HG02571 (cell line): Measurements from ENCODE around the gene PLPP1.

Experiments
- ATAC-seq: cut with Tn5 transposase; IDR thresholded peaks from one replicate; pipeline ENCODE4 v1.9.1; 2021; ENCODE audit warnings: mild to moderate bottlenecking, moderate library complexity; ENCODE audit not compliant: unreplicated experiment

Gene PLPP1

GRCh38 chr5:55451976-55452375 is 82.8 kb downstream of the PLPP1 start:
- no peak for ATAC-seq

- no peak for ATAC-seq
Measured at GRCh38 chr5:55450050-55450765, 84.6 kb downstream of the PLPP1 start.

- ATAC-seq: no peak
Measured at GRCh38 chr5:55446640-55447351, 88.0 kb downstream of the PLPP1 start.

GRCh38 chr5:55445791-55446190 is 89.0 kb downstream of the PLPP1 start:
- no peak for ATAC-seq

GRCh38 chr5:55441954-55442353 is 92.8 kb downstream of the PLPP1 start:
- no peak for ATAC-seq

- ATAC-seq: no peak
Measured at GRCh38 chr5:55441107-55441771, 93.5 kb downstream of the PLPP1 start.

- ATAC-seq: no peak
Measured at GRCh38 chr5:55440188-55440646, 94.5 kb downstream of the PLPP1 start.

GRCh38 chr5:55438998-55439397 is 95.8 kb downstream of the PLPP1 start:
- no peak for ATAC-seq

GRCh38 chr5:55437859-55438206 is 96.9 kb downstream of the PLPP1 start:
- no peak for ATAC-seq

- no peak for ATAC-seq
Measured at GRCh38 chr5:55437452-55437851, 97.3 kb downstream of the PLPP1 start.

- ATAC-seq: no peak
Measured at GRCh38 chr5:55432549-55432948, 102.2 kb downstream of the PLPP1 start.

GRCh38 chr5:55429613-55430253 is 105.0 kb downstream of the PLPP1 start:
- no peak for ATAC-seq

GRCh38 chr5:55429221-55429612 is 105.5 kb downstream of the PLPP1 start:
- no peak for ATAC-seq

GRCh38 chr5:55427157-55427556 is 107.6 kb downstream of the PLPP1 start:
- no peak for ATAC-seq

GRCh38 chr5:55426455-55426854 is 108.3 kb downstream of the PLPP1 start:
- ATAC-seq: no peak

GRCh38 chr5:55421074-55421529 is 113.7 kb downstream of the PLPP1 start:
- peak; percentile 92 for ATAC-seq

GRCh38 chr5:55418994-55419968 is 115.5 kb downstream of the PLPP1 start:
- ATAC-seq: no peak

GRCh38 chr5:55416306-55416705 is 118.5 kb downstream of the PLPP1 start:
- ATAC-seq: no peak

- ATAC-seq: no peak
Measured at GRCh38 chr5:55415071-55415470, 119.7 kb downstream of the PLPP1 start.

- no peak for ATAC-seq
Measured at GRCh38 chr5:55413644-55414043, 121.1 kb downstream of the PLPP1 start.
